Fibroblast of upper back skin (primary cell): ENCODE data around the gene RSRC2.
"Not testable (repeated sequence)": the region's sequence is repeated elsewhere in the genome, so short reads cannot be mapped to it uniquely, and the experiment has no call there.

Experiments
- DNase-seq: peaks from one replicate; pipeline ENCODE4 v3.0.0-alpha.2; 2013

The RSRC2 gene, protein sequence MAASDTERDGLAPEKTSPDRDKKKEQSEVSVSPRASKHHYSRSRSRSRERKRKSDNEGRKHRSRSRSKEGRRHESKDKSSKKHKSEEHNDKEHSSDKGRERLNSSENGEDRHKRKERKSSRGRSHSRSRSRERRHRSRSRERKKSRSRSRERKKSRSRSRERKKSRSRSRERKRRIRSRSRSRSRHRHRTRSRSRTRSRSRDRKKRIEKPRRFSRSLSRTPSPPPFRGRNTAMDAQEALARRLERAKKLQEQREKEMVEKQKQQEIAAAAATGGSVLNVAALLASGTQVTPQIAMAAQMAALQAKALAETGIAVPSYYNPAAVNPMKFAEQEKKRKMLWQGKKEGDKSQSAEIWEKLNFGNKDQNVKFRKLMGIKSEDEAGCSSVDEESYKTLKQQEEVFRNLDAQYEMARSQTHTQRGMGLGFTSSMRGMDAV

DNA sequence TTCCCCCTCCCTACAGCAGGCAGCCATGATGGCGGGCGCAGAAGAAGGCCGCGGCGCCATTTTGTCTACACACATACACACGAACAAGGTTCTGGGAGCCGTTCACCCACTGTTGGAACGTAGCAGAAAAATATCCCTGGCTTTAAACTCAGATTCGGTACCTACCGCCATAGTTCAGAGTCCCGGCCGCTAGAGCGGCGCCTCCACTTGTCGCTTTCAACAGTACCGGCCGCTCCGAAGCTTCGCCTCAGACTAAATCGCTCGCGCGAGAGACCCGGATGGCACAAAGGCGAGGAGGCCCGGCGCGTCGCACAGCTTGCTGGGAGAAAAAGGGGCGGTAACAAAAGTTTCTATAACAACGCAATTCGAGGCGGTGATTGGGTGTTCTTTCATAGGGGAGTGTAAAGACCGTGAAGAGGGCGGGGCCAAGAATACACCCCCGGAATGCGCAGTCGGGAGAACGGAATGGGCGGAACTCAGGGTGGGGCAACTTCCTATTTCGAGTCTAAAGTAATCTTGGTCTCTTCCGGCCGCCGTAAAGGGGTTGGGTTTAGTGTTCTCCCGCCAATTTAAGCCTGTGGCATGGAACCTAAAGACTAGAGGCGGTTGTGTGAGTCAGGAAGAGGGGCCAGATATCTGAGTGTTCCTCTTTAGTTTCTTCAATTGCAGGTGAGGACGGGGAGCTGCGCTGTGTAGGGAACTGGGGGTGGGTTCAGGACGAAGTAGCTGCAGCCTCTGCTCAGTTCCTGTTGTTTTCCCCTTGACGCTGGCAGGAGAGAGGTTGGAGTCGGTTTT is at the start of gene RSRC2, which contains the start of gene KNTC1:
Gene RSRC2 (minus strand): TSS at position 254 of the 795 bp plus-strand sequence. CDS start 83 bp downstream, at position 171.
Gene KNTC1 (plus strand): TSS at position 567 of the 795 bp plus-strand sequence. CDS start 2,815 bp downstream, outside the sequence.
- peak; percentile 100 for DNase-seq

DNA sequence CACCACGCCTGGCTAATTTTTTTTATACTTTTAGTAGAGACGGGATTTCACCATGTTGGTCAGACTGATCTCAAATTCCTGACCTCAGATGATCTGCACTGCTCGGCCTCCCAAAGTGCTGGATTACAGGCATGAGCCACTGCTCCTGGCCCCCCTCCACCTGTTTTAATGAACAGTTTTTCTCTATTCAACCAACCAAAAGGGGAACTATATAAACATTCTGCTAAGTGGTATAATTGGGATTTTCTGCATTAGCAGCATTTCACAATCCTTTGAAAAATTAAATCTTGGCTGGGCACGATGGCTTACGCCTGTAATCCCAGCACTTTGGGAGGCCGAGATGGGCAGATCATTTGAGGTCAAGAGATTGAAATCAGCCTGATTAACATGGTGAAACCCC is 45.1 kb upstream of the RSRC2 start:
- no peak for DNase-seq

DNA sequence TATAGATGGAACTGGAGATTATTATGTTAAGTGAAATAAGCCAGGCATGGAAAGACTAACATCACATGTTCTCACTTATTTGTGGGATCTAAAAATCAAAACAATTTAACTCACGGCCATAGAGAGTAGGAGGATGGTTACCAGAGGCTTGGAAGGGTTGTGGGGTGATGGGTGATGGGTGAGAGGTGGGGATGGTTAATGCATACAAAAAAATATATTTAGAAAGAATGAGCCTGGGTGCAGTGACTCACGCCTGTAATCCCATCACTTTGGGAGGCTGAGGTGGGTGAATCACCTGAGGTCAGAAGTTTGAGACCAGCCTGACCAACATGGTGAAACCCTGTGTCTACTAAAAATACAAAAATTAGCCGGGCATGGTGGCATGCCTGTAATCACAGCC is 43.3 kb upstream of the RSRC2 start:
- peak; percentile 13 for DNase-seq

DNA sequence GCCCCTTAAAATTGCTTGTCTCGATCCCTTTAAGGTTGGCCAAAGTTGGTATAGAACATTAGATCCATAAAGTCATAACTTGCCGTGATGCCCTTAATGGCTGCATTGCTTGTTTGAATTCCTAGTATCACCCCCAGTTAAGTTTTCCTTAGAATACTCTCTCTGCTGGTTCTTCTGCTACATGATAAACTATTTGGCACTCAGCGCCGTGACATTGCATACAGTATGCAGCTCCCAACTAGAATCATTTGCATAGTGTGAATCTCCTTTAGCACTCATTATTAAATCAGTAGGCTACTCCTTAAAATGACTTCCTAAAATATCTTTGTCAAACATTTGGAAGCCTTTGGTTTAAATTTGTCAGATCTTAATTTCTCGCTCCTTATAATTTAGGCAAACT is 42.6 kb upstream of the RSRC2 start:
- no peak for DNase-seq

DNA sequence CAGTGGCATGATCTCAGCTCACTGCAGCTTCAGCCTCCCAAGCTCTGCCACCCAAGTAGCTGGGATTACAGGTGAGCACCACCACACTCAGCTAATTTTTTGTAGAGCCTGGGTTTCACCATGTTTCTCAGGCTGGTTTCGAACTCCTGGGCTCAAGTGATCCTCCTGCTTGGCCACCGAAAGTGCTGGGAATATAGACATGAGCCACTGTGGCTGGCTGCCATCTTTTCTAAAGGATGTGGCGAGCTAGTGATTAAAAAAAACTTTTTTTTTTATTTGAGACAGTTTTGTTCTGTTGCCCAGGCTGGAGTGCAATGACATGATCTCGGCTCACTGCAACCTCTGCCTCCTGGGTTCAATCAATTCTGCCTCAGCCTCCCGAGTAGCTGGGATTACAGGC is 40.1 kb upstream of the RSRC2 start:
- DNase-seq = not testable (repeated sequence)

DNA sequence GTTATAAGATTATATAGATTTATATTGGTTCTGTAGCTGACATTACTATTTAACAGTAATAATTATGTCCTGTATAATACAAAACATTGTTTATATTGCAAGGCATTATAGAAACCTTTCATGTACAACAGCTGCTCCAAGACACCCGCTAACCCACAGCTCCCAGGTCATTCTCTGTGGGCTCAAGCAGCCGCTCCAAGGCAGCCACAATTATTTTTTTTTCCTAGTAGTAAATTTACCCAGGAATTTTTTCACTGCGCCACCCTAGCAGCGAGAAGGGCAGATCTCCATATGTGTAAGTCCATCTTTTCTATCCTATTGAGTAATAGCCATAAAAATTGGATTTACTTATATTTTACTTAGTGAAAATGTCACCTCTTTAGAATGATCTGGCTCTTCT is 36.6 kb upstream of the RSRC2 start:
- DNase-seq = no peak

DNA sequence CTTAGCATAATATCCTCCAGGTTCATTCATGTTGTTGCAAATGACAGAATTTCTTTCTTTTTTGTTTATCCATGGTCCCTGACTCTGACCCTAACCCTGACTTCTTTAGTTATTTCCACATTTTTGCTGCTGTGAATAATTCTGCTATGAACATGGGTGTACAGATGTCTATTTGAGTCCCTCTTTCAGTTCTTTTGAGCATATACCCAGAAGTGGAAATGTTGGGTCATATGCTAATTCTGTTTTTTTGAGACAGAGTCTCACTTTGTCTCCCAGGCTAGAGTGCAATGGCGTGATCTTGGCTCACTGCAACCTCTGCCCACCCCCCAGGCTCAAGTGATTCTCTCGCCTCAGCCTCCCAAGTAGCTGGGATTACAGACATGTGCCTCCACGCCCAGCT is 33.4 kb upstream of the RSRC2 start:
- no peak for DNase-seq

DNA sequence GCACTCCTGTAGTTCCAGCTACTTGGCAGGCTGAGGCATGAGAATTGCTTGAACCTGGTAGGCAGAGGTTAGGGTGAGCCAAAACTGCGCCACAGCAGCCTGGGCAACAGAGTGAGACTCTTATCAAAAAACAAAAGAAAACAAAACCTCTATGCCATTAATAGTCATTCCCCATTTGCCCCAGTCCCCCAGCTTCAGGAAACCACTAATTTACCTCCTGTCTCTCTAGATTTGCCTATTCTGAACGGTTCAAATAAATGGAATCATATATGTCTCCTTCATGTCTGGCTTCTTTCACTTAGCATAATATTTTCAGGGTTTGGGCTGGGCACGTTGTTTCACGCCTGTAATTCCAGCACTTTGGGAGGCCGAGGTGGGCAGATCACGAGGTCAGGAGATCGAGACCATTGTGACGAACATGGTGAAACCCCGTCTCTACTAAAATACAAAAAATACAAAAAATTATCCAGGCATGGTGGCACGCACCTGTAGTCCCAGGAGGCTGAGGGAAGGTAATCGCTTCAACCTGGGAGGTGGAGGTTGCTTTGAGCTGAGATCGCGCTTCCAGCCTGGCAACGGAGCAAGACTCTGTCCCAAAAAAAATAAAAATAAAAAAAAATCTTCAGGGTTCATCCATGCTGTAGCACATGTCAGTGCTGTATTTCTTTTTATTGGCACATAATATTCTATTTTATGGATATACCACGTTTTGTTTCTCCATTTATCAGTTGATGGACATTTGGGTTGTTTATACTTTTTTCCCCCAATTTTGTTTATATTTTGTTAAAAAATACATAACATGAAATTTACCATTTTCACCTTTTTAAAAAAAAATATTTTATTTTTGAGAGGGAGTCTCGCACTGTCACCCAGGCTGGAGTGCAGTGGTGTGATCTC is 32.3 kb upstream of the RSRC2 start:
- DNase-seq = no peak

DNA sequence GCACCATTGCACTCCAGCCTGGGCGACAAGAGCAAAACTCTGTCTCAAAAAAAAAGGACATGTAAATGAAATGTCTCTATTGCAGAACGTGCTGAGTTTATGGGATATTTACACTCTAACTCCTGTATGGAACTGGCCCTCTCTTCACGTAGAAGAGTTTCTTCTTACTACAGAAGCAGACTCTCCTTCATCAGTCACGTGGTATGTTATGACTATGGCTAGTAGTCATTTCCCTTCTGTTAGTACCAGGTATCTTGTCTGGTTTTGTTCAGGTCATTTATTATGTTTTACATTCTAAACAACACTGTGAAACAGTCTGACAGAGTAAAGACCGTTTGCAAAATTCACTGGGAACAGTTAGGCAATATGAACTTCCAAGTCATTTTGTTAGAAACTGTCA is 20.6 kb upstream of the RSRC2 start:
- DNase-seq = no peak

DNA sequence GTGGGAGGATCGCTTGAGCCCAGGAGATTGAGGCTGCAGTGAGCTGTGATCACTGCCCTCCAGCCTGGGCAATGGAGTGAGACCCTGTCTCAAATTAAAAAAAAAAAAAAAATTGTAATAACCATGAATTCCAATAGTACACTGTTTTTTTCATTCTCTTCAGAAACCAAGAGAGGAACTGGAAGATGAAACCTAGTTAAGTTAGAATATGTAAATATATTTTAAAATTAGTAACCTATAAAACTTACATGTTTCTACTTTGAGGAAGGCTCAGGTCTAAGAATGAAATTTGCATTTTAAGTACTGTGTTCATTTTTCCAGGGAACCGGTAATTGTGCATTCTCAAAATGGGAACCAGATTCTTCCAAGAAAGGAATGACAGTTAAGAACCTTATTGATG is 19.1 kb upstream of the RSRC2 start:
- no peak for DNase-seq

DNA sequence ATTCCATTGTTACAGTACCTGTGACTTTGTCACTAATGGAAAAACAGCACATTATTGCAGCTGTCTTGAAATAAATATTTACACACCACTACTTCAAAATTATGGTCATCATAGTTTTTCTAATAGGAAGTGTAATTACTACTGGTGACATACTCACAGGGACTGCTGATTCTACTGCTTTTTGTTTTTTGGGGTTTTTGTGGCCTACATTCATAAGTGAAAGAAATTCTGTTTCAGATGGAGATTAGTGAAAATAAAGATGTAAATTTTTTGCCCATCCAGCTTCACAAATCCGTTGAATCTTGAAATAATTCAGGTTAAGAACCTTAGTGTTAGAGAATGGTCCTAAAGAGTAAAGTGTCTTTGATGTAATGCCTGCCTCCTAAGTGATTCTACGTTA is 17.8 kb upstream of the RSRC2 start:
- no peak for DNase-seq

DNA sequence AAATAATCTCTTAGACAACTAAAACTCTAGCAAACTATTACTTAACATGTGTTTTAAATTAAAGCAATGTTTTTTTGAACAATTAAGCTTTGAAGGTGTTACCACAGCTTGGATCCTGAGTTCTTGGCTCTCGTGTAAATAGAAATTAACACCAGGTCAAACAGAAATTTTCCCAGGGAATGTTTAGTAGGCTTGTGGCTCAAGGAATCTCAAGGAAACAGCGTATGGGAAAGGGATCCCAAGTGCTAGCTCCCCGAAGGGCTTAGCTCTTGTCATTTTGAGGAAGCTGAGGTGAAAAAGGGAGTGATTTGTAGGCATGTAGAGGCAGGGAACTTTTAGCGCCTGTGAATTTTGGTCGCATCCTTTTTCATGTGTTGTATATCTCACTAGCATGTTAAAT is 11.8 kb upstream of the RSRC2 start:
- no peak for DNase-seq

DNA sequence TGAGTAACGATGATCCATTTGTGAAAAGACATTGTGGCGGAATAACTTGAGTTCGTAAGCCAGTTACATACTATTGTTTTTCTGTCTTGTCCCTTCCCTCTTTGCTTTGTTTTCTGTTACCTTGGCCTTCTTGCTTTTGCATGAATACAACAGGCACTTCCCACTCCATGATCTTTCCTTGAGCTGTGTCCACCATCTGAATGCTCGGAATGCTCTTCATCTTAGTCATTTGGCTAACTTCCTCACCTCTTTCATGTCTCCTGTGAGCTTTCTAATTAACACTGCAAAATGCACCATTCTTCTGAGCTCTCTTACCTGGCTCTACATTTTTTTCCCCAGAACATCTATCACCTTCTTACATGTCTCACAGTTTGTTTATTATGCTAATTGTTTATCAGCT is 10.3 kb upstream of the RSRC2 start:
- DNase-seq = no peak

DNA sequence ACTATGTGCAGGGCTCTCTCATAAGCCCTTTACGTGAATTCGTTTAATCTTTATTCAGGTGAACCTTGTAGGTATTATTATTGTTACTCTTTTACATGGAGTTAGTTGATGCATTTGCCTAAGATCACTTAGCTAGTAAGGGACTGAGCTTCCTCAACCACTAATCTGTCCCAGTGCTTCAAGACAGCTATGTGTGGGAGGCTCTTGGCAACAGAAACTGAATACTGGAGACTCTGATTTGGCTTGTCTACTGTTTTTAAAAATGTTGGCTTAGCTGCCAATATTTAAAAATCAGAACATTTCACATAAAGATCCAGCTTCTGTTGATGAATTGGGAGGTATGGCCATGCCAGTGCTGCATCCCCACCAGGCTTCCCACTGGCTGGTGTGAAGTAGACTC is 7.1 kb upstream of the RSRC2 start:
- DNase-seq = no peak

DNA sequence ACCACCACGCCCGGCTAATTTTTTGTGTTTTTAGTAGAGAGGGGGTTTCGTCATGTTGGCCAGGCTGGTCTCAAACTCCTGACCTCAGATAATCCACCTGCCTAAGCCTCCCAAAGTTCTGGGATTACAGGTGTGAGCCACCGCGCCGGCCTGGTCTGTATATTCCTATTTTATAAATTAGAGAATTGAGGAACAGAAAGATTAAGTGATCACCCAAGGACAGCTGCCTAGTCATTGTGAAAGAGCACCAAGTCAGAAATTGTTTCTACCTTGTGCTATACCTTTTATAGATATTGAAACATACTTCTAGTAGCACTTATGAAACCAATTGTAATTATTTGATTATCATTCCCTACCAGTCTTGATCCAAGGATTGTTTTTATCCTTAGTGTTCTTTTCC is 2.3 kb upstream of the RSRC2 start:
- no peak for DNase-seq

DNA sequence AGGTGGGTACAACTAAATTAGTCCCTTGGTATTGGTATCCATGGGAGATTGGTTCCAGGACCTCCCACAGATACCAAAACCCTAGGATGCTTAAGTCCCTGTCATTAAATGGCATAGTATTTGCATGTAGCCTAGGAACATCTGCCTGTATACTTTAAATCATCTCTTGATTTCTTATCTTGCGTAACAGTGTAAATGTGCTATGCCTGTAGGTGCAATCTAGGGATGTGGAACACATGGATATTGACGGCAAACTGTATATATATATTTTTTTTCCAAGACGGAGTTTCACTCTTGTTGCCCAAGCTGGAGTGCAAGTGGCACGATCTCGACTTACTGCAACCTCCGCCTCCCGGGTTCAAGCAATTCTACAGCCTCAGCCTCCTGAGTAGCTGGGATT is 1.8 kb upstream of the RSRC2 start:
- DNase-seq = no peak

DNA sequence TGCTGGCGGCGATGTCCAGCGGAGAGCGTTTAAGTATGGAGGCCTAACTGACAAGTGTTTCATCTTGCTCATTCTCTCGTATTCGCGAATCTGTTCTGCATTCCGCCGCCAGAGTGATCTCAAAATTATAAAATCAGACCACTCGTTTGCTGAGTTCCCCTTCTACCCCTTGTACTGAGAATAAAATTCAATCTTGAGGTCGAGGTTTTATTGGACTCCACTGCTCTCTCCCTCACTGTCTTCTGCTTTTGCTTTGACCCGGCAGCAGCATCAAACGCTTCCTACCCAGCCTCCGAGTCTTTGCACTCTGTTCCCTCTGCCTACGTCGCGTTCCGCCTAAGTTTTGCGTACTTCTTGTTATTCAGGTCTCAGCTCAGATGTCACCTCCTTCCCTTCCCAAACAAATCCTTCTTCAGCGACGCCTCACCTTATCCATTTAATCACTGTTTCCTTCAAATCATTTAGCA is 775 bp upstream of the RSRC2 start:
- no peak for DNase-seq

DNA sequence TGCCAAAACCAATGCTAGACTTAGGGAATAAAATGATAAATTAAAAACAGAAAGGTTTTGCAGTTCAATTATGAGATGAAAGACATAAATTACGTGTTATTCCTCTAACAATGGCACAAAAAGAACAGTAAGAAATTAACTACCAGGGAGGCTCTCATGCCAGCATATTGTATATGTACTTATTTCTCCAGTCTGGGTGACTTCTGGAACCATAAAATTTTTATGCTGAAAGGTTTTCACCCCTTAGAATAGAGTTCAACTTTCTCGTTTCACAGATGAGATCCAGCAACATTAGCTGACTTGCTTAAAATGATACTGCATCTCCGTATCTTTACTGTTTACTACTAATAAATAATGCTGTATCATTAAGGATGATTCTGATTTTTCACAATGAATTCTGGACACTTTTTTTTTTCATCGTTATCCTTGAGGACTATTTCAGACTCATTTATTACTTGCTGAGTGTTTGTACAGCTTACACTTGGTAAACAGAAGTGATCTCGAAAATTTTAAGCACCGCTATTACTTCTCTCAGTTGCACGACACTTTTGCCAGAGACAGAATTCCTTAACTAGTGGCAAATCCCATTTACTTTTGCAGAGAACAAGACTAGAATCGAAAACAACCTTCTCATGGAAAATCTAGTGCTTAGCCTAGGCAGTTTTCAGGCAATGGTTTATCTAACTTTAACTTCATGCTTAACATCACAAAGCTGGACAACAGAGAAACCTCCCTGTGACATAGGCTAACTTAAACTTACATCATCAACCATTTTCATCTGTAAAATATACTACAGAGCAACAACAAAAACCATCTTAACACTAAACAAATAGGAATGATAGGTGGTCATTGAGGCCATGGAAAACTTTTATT is 2.7 kb downstream of the RSRC2 start:
- no peak for DNase-seq

DNA sequence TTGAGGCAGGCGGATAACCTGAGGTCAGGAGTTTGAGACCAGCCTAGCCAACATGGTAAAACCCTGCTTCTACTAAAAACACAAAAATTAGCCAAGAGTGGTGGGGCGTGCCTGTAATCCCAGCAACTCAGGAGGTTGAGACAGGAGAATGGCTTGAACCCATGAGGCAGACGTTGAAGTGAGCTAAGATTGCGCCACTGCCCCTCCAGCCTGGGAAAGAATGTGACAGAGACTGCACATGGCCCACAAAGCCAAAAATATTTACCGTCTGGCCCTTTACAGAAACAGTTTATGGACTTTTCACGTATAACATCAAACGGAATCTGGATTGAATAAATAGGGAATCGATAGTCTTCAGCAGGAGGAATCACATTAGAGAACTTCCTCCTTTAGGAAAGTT is 3.5 kb downstream of the RSRC2 start:
- DNase-seq = peak; percentile 46

DNA sequence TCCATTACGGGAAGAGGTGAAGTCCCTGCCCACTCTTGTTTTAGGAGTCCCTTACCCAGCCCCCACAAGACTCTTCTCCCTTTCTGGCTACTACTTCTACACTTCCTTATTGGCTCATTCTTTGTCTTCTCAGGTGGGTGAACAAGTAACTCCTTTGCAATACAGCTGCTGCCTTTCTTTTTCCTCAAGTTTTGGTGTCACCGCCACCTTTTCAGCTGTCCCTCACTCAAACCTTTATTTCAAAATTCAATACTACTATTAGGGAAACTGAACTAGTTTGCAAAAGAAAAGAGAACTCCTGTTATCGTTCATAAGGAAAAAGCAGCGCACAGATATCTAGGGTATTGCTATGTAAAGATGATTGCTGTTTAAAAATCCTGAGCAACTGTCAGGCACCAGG is 6.1 kb downstream of the RSRC2 start:
- DNase-seq = no peak

DNA sequence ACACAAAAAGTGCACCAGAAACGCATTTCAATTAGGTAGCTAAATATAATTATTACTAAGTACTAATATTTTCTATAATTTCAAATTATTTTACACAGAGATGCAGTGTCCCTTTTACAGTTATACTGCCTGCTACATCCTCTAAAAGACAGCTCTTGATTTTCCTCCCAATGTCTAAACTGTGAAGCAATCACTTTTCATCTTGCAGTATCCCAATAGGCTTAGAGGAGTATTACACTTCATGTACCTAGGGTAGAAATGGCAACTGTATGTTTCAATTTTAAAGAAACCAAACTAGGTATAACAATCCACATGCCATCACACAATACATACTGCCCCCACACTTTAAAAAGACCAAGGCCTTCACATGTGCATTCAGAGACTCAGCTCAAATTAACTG is 7.3 kb downstream of the RSRC2 start:
- no peak for DNase-seq

DNA sequence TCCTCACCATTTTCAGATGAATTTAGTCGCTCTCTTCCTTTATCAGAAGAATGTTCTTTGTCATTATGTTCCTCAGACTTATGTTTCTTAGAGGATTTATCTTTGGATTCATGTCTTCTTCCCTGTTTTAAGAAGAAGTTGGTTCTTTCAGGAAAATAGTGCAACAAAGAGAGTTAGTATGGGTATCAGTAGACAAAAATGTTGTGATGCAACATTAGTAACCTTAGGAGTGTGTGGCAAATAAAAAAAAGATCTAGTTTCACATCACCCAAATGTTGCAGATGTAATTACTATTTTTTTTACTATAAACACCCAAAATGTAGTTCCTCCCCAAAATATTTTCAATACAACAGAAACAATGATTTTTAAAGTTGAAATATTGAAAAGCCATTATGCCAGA is 7.8 kb downstream of the RSRC2 start:
- DNase-seq = no peak
